ENCODE results near the gene ADORA2A.

DNA sequence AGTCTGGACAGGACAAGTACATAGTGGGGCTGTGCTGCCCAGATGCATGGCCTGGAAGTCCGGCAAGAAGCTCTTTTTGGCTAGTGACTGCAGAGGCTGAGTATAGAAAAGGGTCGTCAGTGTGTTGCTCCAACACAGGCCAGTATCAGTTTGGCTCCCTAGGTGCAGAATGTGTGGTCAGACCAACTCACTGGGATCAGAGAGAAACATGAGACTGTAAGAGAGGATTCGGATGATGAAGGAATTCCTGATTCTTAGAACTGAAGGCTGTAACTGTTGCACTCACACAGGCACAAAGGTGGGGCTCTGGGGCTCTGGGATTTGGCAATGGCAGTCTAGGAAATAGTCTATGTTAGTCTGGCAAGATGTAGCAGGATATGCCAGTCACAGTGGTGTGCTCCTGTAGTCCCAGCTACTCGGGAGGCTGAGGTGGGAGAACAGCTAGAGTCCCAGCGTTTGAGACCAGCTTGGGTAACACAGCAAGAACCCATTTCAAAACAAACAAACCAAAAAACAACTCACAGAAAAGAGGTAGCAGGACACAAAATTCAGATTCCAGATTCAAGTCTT lies 56.7 kb downstream of the ADORA2A start:
- TF ChIP-seq CTCF (IDR thresholded peaks at IDR 0.05; ENCODE audit: insufficient read depth, low read length, poor library complexity, severe bottlenecking) (no peak), EZH2phosphoT487 (conservative IDR thresholded peaks at IDR 0.05; ENCODE audit: low read length) (no peak)
